ENCODE data around the gene COA1.

COA1 gene

GRCh38 chr7:43624156-43624555 is 105.2 kb downstream of the COA1 start:
- Histone ChIP-seq H3K4me1 (ENCODE audit: insufficient read depth, low read length) (0 out of 2 replicates have a peak, but pooled peaks cover 3% of the 10 kb centered on the region), H3K27ac (ENCODE audit: low read depth, low read length) (no peak overlapping the region), H3K9ac (ENCODE audit: low read depth, low read length) (no peak overlapping the region), H3K9me3 (ENCODE audit: insufficient read depth, low read depth, low read length) (no peaks in the 10 kb centered on the region), H3K4me3 (ENCODE audit: low read length) (no peak overlapping the region), H3K27me3 (ENCODE audit: insufficient read depth, low read length) (no peaks in the 10 kb centered on the region), H3K36me3 (ENCODE audit: insufficient read depth, low read length) (peaks cover 53% of the 10 kb centered on the region)
- WGBS, result 98% methylated on average over 2 of the region's 2 CpGs

- Histone ChIP-seq H3K27ac (ENCODE audit: low read depth, low read length) (no peak overlapping the region), H3K4me3 (ENCODE audit: low read length) (no peak overlapping the region), H3K27me3 (ENCODE audit: insufficient read depth, low read length) (no peaks in the 10 kb centered on the region), H3K9me3 (ENCODE audit: insufficient read depth, low read depth, low read length) (no peaks in the 10 kb centered on the region), H3K36me3 (ENCODE audit: insufficient read depth, low read length) (peaks cover 33% of the 10 kb centered on the region), H3K4me1 (ENCODE audit: insufficient read depth, low read length) (peaks cover 3% of the 10 kb centered on the region; the same call in 1 of the 2 replicates), H3K9ac (ENCODE audit: low read depth, low read length) (no peak overlapping the region)
- WGBS, result 89% methylated on average over 3 of the region's 5 CpGs
These were observed 107.4 kb downstream of the COA1 start for GRCh38 chr7:43621729-43622448.

- Histone ChIP-seq H3K36me3 (ENCODE audit: insufficient read depth, low read length) (peaks cover 10% of the 10 kb centered on the region), H3K9ac (ENCODE audit: low read depth, low read length) (no peak overlapping the region), H3K27me3 (ENCODE audit: insufficient read depth, low read length) (no peaks in the 10 kb centered on the region), H3K9me3 (ENCODE audit: insufficient read depth, low read depth, low read length) (no peaks in the 10 kb centered on the region), H3K27ac (ENCODE audit: low read depth, low read length) (no peak overlapping the region), H3K4me1 (ENCODE audit: insufficient read depth, low read length) (no peaks in the 10 kb centered on the region; the same call in 1 of the 2 replicates), H3K4me3 (ENCODE audit: low read length) (no peak overlapping the region)
- 95% methylated on average over 4 of the region's 4 CpGs for WGBS
These were observed 109.9 kb downstream of the COA1 start for GRCh38 chr7:43619213-43620012.

GRCh38 chr7:43618073-43618472 is 111.2 kb downstream of the COA1 start:
- 60% methylated on average over 4 of the region's 4 CpGs for WGBS
- no peaks in the 10 kb centered on the region for H3K27me3 ChIP-seq (ENCODE audit: insufficient read depth, low read length)
- no peaks in the 10 kb centered on the region; the same call in 1 of the 2 replicates for H3K4me1 ChIP-seq (ENCODE audit: insufficient read depth, low read length)
- no peak overlapping the region for H3K9ac ChIP-seq (ENCODE audit: low read depth, low read length)
- no peak overlapping the region for H3K27ac ChIP-seq (ENCODE audit: low read depth, low read length)
- no peaks in the 10 kb centered on the region for H3K9me3 ChIP-seq (ENCODE audit: insufficient read depth, low read depth, low read length)
- no peak overlapping the region for H3K4me3 ChIP-seq (ENCODE audit: low read length)
- no peaks in the 10 kb centered on the region; the same call in 1 of the 2 replicates for H3K36me3 ChIP-seq (ENCODE audit: insufficient read depth, low read length)

GRCh38 chr7:43616977-43617376 is 112.3 kb downstream of the COA1 start:
- Histone ChIP-seq H3K36me3 (ENCODE audit: insufficient read depth, low read length) (peaks cover 5% of the 10 kb centered on the region), H3K9me3 (ENCODE audit: insufficient read depth, low read depth, low read length) (no peaks in the 10 kb centered on the region), H3K4me3 (ENCODE audit: low read length) (no peak overlapping the region), H3K27ac (ENCODE audit: low read depth, low read length) (no peak overlapping the region), H3K9ac (ENCODE audit: low read depth, low read length) (no peak overlapping the region), H3K27me3 (ENCODE audit: insufficient read depth, low read length) (no peaks in the 10 kb centered on the region), H3K4me1 (ENCODE audit: insufficient read depth, low read length) (no peaks in the 10 kb centered on the region; the same call in 1 of the 2 replicates)
- 96% methylated on average over 4 of the region's 4 CpGs for WGBS

- no peaks in the 10 kb centered on the region for H3K27me3 ChIP-seq (ENCODE audit: insufficient read depth, low read length)
- peaks cover 10% of the 10 kb centered on the region for H3K36me3 ChIP-seq (ENCODE audit: insufficient read depth, low read length)
- H3K4me3 ChIP-seq (ENCODE audit: low read length), result no peak overlapping the region
- H3K9ac ChIP-seq (ENCODE audit: low read depth, low read length), result no peak overlapping the region
- H3K9me3 ChIP-seq (ENCODE audit: insufficient read depth, low read depth, low read length), result no peaks in the 10 kb centered on the region
- H3K4me1 ChIP-seq (ENCODE audit: insufficient read depth, low read length), result no peaks in the 10 kb centered on the region; the same call in 1 of the 2 replicates
- no peak overlapping the region for H3K27ac ChIP-seq (ENCODE audit: low read depth, low read length)
- WGBS, result 90% methylated on average over 7 of the region's 7 CpGs
These were observed 113.7 kb downstream of the COA1 start for GRCh38 chr7:43615558-43616145.

GRCh38 chr7:43612599-43613589 is 116.4 kb downstream of the COA1 start:
- H3K9ac ChIP-seq (ENCODE audit: low read depth, low read length), result no peak overlapping the region
- H3K9me3 ChIP-seq (ENCODE audit: insufficient read depth, low read depth, low read length), result no peaks in the 10 kb centered on the region
- peaks cover 19% of the 10 kb centered on the region for H3K36me3 ChIP-seq (ENCODE audit: insufficient read depth, low read length)
- no peaks in the 10 kb centered on the region for H3K27me3 ChIP-seq (ENCODE audit: insufficient read depth, low read length)
- no peak overlapping the region for H3K4me3 ChIP-seq (ENCODE audit: low read length)
- 96% methylated on average over 3 of the region's 3 CpGs for WGBS
- no peaks in the 10 kb centered on the region; the same call in 1 of the 2 replicates for H3K4me1 ChIP-seq (ENCODE audit: insufficient read depth, low read length)
- H3K27ac ChIP-seq (ENCODE audit: low read depth, low read length), result no peak overlapping the region

GRCh38 chr7:43612128-43612527 is 117.2 kb downstream of the COA1 start:
- WGBS, result 91% methylated on average over 4 of the region's 5 CpGs
- no peaks in the 10 kb centered on the region for H3K27me3 ChIP-seq (ENCODE audit: insufficient read depth, low read length)
- no peak overlapping the region for H3K9ac ChIP-seq (ENCODE audit: low read depth, low read length)
- no peak overlapping the region for H3K27ac ChIP-seq (ENCODE audit: low read depth, low read length)
- no peaks in the 10 kb centered on the region for H3K9me3 ChIP-seq (ENCODE audit: insufficient read depth, low read depth, low read length)
- no peak overlapping the region for H3K4me3 ChIP-seq (ENCODE audit: low read length)
- peaks cover 19% of the 10 kb centered on the region for H3K36me3 ChIP-seq (ENCODE audit: insufficient read depth, low read length)
- no peaks in the 10 kb centered on the region for H3K4me1 ChIP-seq (ENCODE audit: insufficient read depth, low read length)

- Histone ChIP-seq H3K27ac (ENCODE audit: low read depth, low read length) (no peak overlapping the region), H3K9me3 (ENCODE audit: insufficient read depth, low read depth, low read length) (peaks cover 4% of the 10 kb centered on the region; the same call in 1 of the 2 replicates), H3K27me3 (ENCODE audit: insufficient read depth, low read length) (no peaks in the 10 kb centered on the region), H3K4me1 (ENCODE audit: insufficient read depth, low read length) (no peaks in the 10 kb centered on the region), H3K36me3 (ENCODE audit: insufficient read depth, low read length) (peaks cover 19% of the 10 kb centered on the region), H3K9ac (ENCODE audit: low read depth, low read length) (no peak overlapping the region), H3K4me3 (ENCODE audit: low read length) (no peak overlapping the region)
- 96% methylated on average over 2 of the region's 2 CpGs for WGBS
These were observed 120.2 kb downstream of the COA1 start for GRCh38 chr7:43609097-43609496.

GRCh38 chr7:43604251-43604650 is 125.1 kb downstream of the COA1 start:
- H3K27me3 ChIP-seq (ENCODE audit: insufficient read depth, low read length), result no peaks in the 10 kb centered on the region
- no peak overlapping the region for H3K9ac ChIP-seq (ENCODE audit: low read depth, low read length)
- H3K4me3 ChIP-seq (ENCODE audit: low read length), result no peak overlapping the region
- WGBS, result 97% methylated on average over 1 of the region's 1 CpG
- H3K4me1 ChIP-seq (ENCODE audit: insufficient read depth, low read length), result peaks cover 7% of the 10 kb centered on the region
- no peak overlapping the region for H3K27ac ChIP-seq (ENCODE audit: low read depth, low read length)
- H3K9me3 ChIP-seq (ENCODE audit: insufficient read depth, low read depth, low read length), result peaks cover 4% of the 10 kb centered on the region; the same call in 1 of the 2 replicates
- H3K36me3 ChIP-seq (ENCODE audit: insufficient read depth, low read length), result 0 out of 2 replicates have a peak, but pooled peaks cover 6% of the 10 kb centered on the region
